Central memory CD8-positive, alpha-beta T cell (primary cell): Measurements from ENCODE around the gene RGS6.

Experiments used
- ATAC-seq: fragments of 150-1000 bp; cut with Tn5 transposase; replicated peaks from 2 replicates; pipeline ENCODE4 v1.10.0; 2022; ENCODE audit warnings: mild to moderate bottlenecking, moderate FRiP score, moderate number of reproducible peaks; ENCODE audit not compliant: poor library complexity, severe bottlenecking; ENCODE audit errors: extremely low read depth
- DNase-seq, 2 donors: peaks; one replicate each; pipeline ENCODE4 v3.0.0; 2021; ENCODE audit warnings: low spot score in 2 of 2
- H3K27ac Mint-ChIP-seq: one replicate; pipeline ENCODE4 v1.8.0; 2022; ENCODE audit warnings: low read depth, mild to moderate bottlenecking, moderate library complexity, mixed read lengths
- H3K27me3 Mint-ChIP-seq: one replicate; pipeline ENCODE4 v1.8.0; 2022; ENCODE audit warnings: mixed read lengths
- H3K36me3 Mint-ChIP-seq: one replicate; pipeline ENCODE4 v1.8.0; 2022; ENCODE audit warnings: mild to moderate bottlenecking, moderate library complexity, mixed read lengths; ENCODE audit not compliant: insufficient read depth
- H3K4me1 Mint-ChIP-seq: one replicate; pipeline ENCODE4 v1.8.0; 2022; ENCODE audit warnings: mixed read lengths
- H3K4me3 Mint-ChIP-seq: one replicate; pipeline ENCODE4 v1.8.0; 2022; ENCODE audit warnings: mild to moderate bottlenecking, moderate library complexity, mixed read lengths
- H3K9me3 Mint-ChIP-seq: one replicate; pipeline ENCODE4 v1.8.0; 2022; ENCODE audit warnings: mixed read lengths

The RGS6 gene

DNA sequence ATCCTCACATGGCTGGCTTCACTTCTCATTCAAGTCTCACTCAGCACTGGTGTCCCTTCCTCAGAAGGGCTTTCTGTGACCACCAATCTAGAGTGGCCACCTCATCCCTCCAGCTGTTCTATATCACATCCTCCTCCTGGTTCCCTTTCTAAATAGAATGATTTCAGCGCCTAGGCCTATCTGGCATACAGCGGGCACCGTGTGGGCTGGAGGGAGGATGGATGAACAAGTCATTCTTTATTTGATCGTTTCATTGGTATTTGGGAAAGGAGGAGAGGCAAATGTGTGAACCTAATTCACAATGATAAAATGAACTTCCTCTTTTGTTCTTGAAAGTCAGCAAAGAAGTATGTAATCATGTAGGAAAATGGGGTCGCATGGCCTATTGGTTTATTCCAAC is 567.5 kb downstream of the RGS6 start:
- Mint-ChIP-seq H3K27me3 (peaks cover 39% of the 10 kb centered on the region), H3K9me3 (no peaks in the 10 kb centered on the region), H3K4me3 (no peak overlapping the region), H3K36me3 (peaks cover 2% of the 10 kb centered on the region), H3K4me1 (no peaks in the 10 kb centered on the region), H3K27ac (no peak overlapping the region)
- ATAC-seq (no peak), DNase-seq (no peak)

DNA sequence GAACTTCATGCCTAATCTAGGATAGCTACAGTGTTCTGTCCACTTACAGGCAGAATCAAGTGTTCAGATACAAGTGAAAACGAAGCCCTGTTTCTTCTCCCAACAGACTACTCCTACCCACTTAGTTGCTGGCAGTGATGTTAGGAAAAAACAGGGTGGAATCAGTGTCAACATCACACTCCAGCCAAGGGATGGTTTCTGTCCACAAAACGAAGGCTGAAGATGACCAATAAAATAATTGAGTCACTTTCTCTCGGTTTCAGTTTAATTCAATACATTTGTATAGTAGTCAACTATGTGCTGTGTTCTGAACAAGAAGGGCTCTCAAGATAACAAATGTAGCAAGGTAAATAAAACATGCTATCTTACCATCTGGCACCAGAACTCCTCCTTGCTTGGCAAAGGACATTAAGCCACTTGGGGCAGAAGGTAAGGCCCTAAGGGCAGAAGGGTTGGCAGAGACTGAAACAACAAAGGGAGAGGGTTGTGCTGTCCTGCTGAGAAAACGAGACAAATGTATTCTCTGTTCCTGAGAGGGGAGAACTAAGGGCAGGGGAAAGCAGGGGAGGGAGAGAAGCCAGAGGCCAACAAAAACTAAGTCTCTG is 568.1 kb downstream of the RGS6 start:
- no peaks in the 10 kb centered on the region for H3K9me3 Mint-ChIP-seq
- DNase-seq (no peak), ATAC-seq (no peak)
- H3K27ac Mint-ChIP-seq = no peak overlapping the region
- no peak overlapping the region for H3K4me3 Mint-ChIP-seq
- H3K36me3 Mint-ChIP-seq = peaks cover 2% of the 10 kb centered on the region
- H3K27me3 Mint-ChIP-seq = peaks cover 39% of the 10 kb centered on the region
- no peaks in the 10 kb centered on the region for H3K4me1 Mint-ChIP-seq

DNA sequence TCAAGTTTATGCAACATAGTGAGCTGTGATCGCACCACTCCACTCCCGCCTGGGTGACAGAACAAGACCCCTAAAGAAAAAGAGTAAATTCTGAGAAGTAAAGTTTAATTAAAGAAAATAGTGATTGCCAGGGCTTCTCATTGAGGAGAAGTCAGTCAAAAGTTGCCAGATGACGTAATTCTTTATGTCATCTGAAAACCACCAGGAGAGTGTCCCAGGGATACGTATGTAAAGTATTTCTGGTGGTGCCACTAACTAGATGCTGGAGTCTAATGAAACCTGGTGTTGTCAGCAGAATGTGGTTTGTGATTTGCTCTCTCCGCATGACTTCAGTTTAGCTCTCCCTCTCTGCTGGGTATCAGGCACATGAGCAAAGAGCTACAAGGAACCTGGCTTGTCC is 569.2 kb downstream of the RGS6 start:
- H3K4me3 Mint-ChIP-seq = no peak overlapping the region
- H3K27me3 Mint-ChIP-seq = peaks cover 50% of the 10 kb centered on the region
- H3K36me3 Mint-ChIP-seq = peaks cover 2% of the 10 kb centered on the region
- H3K27ac Mint-ChIP-seq = no peak overlapping the region
- no peaks in the 10 kb centered on the region for H3K9me3 Mint-ChIP-seq
- no peak for ATAC-seq
- DNase-seq = no peak
- no peaks in the 10 kb centered on the region for H3K4me1 Mint-ChIP-seq

DNA sequence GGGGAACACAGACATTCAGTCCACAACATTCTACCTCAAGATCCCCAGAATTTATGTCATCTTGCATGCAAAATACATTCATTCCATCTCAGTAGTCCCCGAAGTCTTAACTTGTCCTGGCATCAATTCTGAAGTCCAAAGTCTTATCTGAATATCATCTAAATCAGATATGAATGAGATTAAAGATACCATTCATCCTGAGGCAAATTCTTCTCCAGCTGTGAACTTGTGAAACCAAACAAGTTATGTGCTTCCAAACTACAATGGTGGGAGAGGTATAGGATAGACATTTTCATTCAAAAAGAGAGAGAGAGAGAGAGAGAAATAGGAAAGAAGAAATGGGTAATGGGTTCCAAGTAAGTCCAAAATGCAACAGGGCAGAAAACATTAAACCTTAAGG is 571.0 kb downstream of the RGS6 start:
- no peak for ATAC-seq
- DNase-seq = no peak
- peaks cover 2% of the 10 kb centered on the region for H3K36me3 Mint-ChIP-seq
- H3K9me3 Mint-ChIP-seq = no peaks in the 10 kb centered on the region
- H3K4me3 Mint-ChIP-seq = no peak overlapping the region
- no peaks in the 10 kb centered on the region for H3K4me1 Mint-ChIP-seq
- peaks cover 56% of the 10 kb centered on the region for H3K27me3 Mint-ChIP-seq
- H3K27ac Mint-ChIP-seq = no peak overlapping the region

DNA sequence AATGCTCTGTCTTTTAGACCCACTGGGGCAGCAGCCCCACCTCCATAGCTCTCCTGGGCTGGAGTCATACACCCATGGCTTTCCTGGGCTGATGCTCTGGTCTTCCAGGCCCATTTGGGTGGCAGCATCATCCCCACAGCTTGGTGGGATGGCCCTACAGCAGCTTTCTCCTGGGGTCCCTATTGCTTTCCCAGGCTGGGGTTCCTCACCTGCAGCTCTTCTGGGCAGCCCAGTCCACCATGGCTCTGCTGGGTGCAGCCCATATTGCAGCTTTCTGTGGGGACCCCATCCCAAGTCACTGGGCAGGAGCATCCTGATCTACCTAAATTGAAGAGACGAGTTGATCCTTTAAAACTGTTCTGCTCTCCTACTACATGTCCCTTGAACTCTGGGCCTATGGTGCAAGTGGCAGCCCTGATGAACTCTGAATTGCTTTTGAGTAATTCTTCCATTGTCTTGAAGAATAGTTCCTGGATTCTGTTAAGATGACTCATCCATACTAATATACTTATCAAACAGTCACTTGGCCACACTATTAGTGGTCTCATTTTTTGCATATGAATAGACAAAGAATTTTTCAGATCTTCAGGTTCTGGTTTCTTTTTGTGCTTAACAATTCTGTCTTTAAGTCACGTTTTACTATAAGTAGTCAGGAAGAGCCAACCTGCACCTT is 571.6 kb downstream of the RGS6 start:
- Mint-ChIP-seq H3K4me3 (no peak overlapping the region), H3K4me1 (no peaks in the 10 kb centered on the region), H3K36me3 (peaks cover 2% of the 10 kb centered on the region), H3K9me3 (no peaks in the 10 kb centered on the region), H3K27ac (no peak overlapping the region), H3K27me3 (peaks cover 56% of the 10 kb centered on the region)
- DNase-seq = no peak
- no peak for ATAC-seq

DNA sequence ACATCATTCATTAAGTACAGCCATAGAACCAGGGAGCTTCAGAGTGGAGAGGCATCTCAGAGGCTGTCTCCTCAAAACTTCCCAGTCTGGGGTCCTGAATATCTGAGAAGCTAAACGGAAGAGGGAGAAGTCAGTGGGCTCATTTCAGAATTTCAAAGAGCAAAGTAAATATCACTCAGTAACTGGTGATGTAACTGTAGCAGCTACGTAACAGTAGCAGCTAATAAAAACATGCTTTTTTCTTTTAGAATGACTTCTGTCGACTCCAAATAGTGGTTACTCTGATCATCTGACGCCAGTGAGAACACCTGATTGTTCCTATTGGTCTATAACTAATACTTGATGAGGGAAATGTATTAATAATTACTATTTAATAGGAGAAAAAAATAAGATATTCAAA is 578.3 kb downstream of the RGS6 start:
- no peak overlapping the region for H3K27ac Mint-ChIP-seq
- ATAC-seq = no peak
- no peaks in the 10 kb centered on the region for H3K4me1 Mint-ChIP-seq
- no peak overlapping the region for H3K4me3 Mint-ChIP-seq
- no peaks in the 10 kb centered on the region for H3K36me3 Mint-ChIP-seq
- H3K27me3 Mint-ChIP-seq = peaks cover 63% of the 10 kb centered on the region
- DNase-seq = no peak
- no peaks in the 10 kb centered on the region for H3K9me3 Mint-ChIP-seq

DNA sequence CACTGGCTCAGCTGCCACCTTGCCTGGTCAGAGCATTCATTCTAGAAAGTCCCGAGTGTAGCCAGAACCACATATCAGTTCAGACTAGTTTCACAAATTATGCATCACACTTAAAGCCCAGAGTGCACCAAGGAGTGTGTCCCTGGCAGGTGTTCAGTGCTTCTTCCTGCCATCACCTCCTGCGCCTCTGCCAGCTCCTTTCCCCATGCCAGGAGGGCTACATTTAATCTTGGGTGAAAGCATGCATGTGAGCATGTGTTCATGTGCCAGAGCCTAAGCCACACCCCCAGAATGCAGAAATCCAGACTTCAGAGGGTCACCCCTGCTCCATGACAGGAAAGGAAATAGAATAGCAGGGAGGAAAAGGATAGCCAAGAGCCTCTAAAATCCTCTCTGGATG is 580.1 kb downstream of the RGS6 start:
- H3K36me3 Mint-ChIP-seq = no peaks in the 10 kb centered on the region
- no peak for ATAC-seq
- DNase-seq = no peak
- peaks cover 49% of the 10 kb centered on the region for H3K27me3 Mint-ChIP-seq
- no peak overlapping the region for H3K27ac Mint-ChIP-seq
- H3K9me3 Mint-ChIP-seq = no peaks in the 10 kb centered on the region
- no peak overlapping the region for H3K4me3 Mint-ChIP-seq
- peaks cover 9% of the 10 kb centered on the region for H3K4me1 Mint-ChIP-seq

DNA sequence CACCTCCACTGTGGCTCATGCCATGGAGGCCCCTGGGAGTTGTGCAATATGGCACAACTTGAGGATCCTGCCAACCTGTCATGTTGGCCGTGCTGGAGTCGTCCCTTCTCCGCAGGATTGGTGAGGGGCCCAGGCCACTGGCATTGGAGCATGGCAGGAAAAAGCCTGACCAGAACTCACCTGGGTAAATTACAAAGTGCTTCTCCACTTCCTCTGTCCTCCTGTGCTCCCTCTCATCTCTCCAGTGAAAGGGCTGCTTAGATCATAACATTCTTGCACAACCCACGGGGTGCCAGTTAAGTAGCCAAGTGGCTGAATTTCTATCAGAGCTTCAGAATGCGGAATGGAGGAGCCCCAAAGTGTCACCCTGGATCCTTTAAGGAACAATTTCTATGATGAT is 580.7 kb downstream of the RGS6 start:
- no peak overlapping the region for H3K4me3 Mint-ChIP-seq
- ATAC-seq (no peak), DNase-seq (no peak)
- H3K27me3 Mint-ChIP-seq = peaks cover 49% of the 10 kb centered on the region
- no peaks in the 10 kb centered on the region for H3K36me3 Mint-ChIP-seq
- no peaks in the 10 kb centered on the region for H3K9me3 Mint-ChIP-seq
- peaks cover 15% of the 10 kb centered on the region for H3K4me1 Mint-ChIP-seq
- H3K27ac Mint-ChIP-seq = no peak overlapping the region

DNA sequence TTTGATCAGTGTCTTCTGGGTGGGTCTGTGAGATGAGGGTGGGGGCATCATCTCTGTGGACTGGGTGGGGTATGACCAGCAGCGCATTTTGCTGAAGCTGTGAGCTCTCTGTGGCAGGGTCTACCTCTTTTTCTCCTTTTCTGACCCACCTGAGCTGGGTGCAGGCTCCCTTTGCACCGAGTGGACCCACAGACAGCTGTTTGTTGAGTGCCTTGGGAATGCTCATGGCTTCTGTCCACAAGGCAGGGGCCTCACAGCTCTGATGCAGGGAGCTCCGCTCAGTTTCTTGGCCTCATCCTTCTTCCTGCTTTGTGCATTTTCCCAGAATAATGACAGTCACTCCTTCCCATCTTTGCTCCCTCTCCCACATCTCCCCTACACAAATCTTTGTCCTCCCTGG is 581.1 kb downstream of the RGS6 start:
- no peak for DNase-seq
- Mint-ChIP-seq H3K4me3 (no peak overlapping the region), H3K4me1 (peaks cover 19% of the 10 kb centered on the region), H3K27ac (no peak overlapping the region), H3K9me3 (no peaks in the 10 kb centered on the region), H3K36me3 (no peaks in the 10 kb centered on the region), H3K27me3 (peaks cover 49% of the 10 kb centered on the region)
- ATAC-seq = no peak

DNA sequence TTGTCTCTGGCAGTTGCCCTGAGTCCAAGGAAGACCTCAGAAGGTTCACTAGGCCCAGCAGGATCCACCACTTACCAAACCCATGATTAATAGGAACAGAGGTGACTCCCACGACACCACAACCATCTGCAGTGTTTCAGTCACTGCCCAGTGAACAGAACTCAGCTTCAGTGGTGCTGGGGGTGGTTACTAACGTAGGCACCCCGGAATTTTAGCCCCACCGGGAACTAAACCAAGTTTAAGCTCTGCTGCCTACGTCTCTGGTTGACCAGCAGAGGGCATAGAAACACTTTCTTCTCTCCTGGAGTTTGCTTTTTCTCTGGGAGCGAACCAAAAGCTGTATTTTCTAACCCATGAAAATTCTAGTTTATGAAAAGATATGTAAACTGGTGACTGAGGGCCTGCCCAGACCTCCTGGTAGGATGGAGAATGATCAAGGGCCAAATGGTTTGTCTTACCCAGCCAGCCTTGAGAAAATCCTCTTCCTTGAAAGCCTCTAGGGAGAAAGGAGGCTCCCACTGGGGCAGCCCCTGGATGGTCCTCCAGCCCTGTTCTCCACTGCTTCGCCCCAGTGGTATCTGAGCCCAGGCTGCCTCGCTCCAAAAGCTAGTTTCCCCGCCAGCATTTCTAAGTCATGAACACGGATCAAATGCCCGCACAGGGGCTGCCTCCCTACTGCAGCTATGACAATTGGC is 581.9 kb downstream of the RGS6 start:
- Mint-ChIP-seq H3K27ac (no peak overlapping the region), H3K27me3 (peaks cover 49% of the 10 kb centered on the region), H3K36me3 (no peaks in the 10 kb centered on the region), H3K9me3 (no peaks in the 10 kb centered on the region), H3K4me3 (no peak overlapping the region), H3K4me1 (peaks cover 27% of the 10 kb centered on the region)
- DNase-seq (no peak), ATAC-seq (no peak)

DNA sequence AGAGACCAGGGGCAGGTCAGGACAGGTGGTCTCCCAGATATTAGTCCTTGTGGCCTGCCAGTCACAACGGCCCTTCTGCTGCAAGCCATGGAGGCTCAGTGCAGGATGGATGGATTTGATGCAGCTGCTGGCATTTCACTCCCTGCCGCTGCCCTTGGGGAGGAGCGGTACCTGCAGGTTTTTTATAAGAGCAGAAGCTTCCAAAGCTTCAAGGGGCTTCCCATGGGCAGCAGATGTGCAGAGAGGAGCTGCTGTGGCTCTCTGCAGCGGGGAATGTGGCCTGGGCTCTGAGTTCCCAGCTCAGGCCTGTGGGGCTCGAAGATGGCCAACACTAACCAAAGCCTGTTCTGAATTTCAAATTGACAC is 582.4 kb downstream of the RGS6 start:
- Mint-ChIP-seq H3K27ac (no peak overlapping the region), H3K36me3 (no peaks in the 10 kb centered on the region), H3K4me1 (peaks cover 32% of the 10 kb centered on the region), H3K4me3 (no peak overlapping the region), H3K9me3 (no peaks in the 10 kb centered on the region), H3K27me3 (peaks cover 43% of the 10 kb centered on the region)
- ATAC-seq (no peak), DNase-seq (no peak)

DNA sequence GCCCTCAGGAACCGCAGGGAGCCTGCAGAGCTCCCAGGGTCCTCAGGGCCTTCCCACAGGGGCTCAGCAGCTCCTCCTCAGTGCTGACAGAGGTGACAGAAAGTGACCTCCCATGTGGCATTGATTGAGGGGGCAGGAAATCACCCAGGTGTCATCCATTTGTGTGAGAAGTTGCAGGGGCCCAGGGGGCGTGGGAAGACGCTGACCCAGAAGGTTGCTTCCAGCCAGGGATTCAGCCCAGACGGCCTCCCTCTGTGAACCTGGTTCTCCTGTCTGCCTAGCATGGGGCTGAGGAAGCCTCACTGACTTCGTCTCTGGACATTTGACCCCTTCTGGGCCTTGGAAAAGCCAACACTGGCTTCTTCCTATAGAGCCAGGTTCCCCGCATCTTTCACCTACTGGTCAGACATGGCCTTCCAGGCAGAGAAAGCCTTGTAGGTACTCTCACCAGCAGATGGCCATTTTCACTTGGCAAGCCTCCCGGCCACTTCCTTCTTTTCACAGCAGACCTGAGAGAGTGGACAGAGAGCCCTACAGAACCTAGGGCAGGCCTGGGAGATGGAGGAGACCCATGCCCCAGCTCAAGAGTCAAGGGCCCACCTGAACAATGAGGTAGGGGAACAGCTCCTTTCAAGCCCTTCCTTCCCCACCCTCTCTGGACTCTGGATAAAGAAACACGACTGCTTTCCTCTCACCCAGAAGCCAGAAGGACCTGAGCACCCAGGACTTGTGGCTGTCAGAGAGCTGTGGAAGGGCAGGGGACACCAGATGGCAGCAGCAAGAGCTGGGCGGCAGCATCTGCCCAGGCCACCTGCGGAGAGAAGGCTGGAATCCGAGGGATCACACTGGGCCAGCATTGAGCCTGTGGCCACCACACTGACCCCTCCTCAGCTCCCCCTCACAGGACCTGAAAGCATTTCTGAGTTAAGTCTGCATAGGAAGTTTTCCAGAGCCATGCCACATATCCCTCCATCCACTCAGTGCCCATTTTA is 583.8 kb downstream of the RGS6 start:
- Mint-ChIP-seq H3K4me1 (peaks cover 46% of the 10 kb centered on the region), H3K27ac (no peak overlapping the region), H3K36me3 (no peaks in the 10 kb centered on the region), H3K4me3 (no peak overlapping the region), H3K9me3 (no peaks in the 10 kb centered on the region), H3K27me3 (peaks cover 29% of the 10 kb centered on the region)
- ATAC-seq (no peak), DNase-seq (no peak)
